HG03280 (cell line): Measurements from ENCODE around the gene CNTNAP5.
"Not testable (repeated sequence)": the region's sequence is repeated elsewhere in the genome, so short reads cannot be mapped to it uniquely, and the experiment has no call there.

Experiments
- ATAC-seq: cut with Tn5 transposase; IDR thresholded peaks from one replicate; pipeline ENCODE4 v1.9.1; 2021; ENCODE audit warnings: mild to moderate bottlenecking, moderate library complexity; ENCODE audit not compliant: unreplicated experiment

The CNTNAP5 gene

GRCh38 chr2:124402274-124402673, 377.2 kb downstream of the CNTNAP5 start:
- ATAC-seq = no peak

- not testable (repeated sequence) for ATAC-seq
Observed at GRCh38 chr2:124407836-124408534, 382.9 kb downstream of the CNTNAP5 start.

- ATAC-seq = no peak
Observed at GRCh38 chr2:124424074-124424473, 399.0 kb downstream of the CNTNAP5 start.

GRCh38 chr2:124426122-124426521, 401.0 kb downstream of the CNTNAP5 start:
- no peak for ATAC-seq

- ATAC-seq = no peak
Observed at GRCh38 chr2:124426625-124427024, 401.5 kb downstream of the CNTNAP5 start.

- ATAC-seq = no peak
Observed at GRCh38 chr2:124437811-124438210, 412.7 kb downstream of the CNTNAP5 start.

GRCh38 chr2:124450481-124450880, 425.4 kb downstream of the CNTNAP5 start:
- no peak for ATAC-seq

- ATAC-seq = no peak
Observed at GRCh38 chr2:124476291-124476690, 451.2 kb downstream of the CNTNAP5 start.

GRCh38 chr2:124478761-124479160, 453.7 kb downstream of the CNTNAP5 start:
- no peak for ATAC-seq

- no peak for ATAC-seq
Observed at GRCh38 chr2:124480958-124481357, 455.9 kb downstream of the CNTNAP5 start.

GRCh38 chr2:124482044-124482443, 457.0 kb downstream of the CNTNAP5 start:
- no peak for ATAC-seq

- ATAC-seq = no peak
Observed at GRCh38 chr2:124482551-124482950, 457.5 kb downstream of the CNTNAP5 start.

- ATAC-seq = no peak
Observed at GRCh38 chr2:124485659-124486058, 460.6 kb downstream of the CNTNAP5 start.

- ATAC-seq = no peak
Observed at GRCh38 chr2:124489686-124490085, 464.6 kb downstream of the CNTNAP5 start.

- no peak for ATAC-seq
Observed at GRCh38 chr2:124501575-124502152, 476.6 kb downstream of the CNTNAP5 start.

- ATAC-seq = no peak
Observed at GRCh38 chr2:124514236-124514635, 489.1 kb downstream of the CNTNAP5 start.

- no peak for ATAC-seq
Observed at GRCh38 chr2:124520953-124521352, 495.9 kb downstream of the CNTNAP5 start.

- ATAC-seq = no peak
Observed at GRCh38 chr2:124523096-124523495, 498.0 kb downstream of the CNTNAP5 start.

GRCh38 chr2:124524155-124524915, 499.2 kb downstream of the CNTNAP5 start:
- no peak for ATAC-seq

- ATAC-seq = no peak
Observed at GRCh38 chr2:124526221-124526620, 501.1 kb downstream of the CNTNAP5 start.

GRCh38 chr2:124530203-124530602, 505.1 kb downstream of the CNTNAP5 start:
- ATAC-seq = no peak
